ENCODE measurements around the gene LRRC63. TPM values are rescaled to one million over a fixed set of nuclear protein-coding genes. Genes with fewer than 3 reads are reported as not detected.
"Not testable (repeated sequence)": the region's sequence is repeated elsewhere in the genome, so short reads cannot be mapped to it uniquely, and the experiment has no call there.

LRRC63 gene, protein sequence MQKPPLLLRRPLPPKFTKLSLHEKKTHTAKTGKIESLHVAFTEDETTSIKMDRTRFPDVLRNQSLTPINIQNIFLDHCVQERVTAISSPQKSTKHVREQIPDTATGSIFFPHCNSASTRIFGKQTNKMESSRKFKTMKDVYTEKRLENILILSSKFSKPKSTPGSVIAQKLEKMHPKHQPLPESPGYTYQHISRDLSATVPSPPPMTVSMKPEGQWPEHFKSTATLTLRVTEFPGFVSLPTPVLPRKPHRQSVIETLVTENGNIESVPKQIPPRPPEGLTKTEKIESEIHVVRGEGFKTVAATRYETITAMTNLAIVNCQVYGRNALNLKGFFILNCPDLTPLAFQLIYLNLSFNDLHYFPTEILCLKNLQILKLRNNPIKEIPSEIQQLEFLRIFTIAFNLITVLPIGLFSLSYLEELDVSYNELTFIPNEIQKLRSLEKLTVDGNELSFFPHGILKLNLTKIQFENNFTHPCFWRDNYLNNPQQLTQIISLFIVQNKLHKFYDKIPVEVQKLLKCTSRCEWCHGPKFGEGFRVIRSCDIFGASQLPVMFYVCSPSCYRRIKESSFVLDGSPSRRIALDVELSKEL
- 2.0 TPM for total RNA-seq

DNA sequence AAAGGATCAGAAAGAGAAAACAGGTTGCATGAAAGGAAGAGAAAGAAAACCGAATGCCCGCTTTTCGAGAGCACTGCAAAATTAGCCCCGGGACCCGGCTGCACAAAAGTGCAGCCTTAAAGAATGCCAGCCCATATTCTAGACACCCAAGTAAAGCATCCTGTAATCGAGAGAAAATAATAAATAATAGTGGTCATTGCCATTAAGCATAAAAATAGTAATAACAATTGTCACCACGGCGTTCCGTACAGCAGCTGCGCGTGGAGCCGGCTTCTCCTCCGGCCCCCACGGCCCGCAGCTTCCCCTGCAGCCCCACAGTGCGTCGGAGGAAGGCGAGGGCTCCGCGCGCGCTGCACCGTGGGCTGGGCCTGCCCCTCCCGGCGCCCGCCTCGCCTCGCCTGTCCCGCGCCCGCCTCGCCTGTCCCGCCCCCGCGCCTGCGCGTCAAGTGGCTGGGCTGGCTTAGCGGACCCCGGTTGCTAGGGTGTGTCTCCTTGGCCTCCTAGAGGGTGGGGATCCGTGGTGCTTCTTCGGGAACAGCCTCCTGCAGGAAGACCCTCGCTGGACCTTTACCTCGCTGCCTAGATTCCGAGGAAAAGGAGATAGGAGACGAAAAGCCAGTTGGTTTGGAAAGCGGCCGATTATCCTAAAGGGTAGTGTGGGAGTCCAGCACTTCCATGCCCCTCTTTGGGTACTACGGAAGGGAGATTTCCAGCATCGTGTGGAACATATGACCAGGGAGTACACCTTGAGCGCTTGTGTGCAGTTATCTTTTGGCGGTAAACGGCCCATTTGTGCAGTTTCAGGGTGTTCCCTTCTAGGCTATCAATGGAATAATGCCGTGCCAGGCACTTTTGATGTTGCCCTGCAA lies at the start of gene LRRC63:
TSS of gene LRRC63 (plus strand) at position 446 of the 869 bp plus-strand sequence. CDS start 1,107 bp downstream, outside the sequence.
- DNase-seq (ENCODE audit: low spot score in 2 of 2) (peak; percentile 70), FAIRE-seq (no peak)

DNA sequence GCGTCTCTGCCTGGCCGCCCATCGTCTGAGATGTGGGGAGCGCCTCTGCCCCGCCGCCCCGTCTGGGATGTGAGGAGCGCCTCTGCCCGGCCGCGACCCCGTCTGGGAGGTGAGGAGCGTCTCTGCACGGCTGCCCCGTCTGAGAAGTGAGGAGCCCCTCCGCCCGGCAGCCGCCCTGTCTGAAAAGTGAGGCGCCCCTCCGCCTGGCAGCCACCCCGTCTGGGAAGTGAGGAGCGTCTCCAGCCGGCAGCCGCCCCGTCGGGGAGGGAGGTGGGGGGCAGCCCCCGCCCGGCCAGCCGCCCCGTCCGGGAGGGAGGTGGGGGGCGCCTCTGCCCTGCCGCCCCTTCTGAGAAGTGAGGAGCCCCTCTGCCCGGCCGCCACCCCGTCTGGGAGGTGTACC lies 49.0 kb upstream of the LRRC63 start:
- DNase-seq (ENCODE audit: low spot score in 2 of 2); FAIRE-seq: not testable (repeated sequence)

DNA sequence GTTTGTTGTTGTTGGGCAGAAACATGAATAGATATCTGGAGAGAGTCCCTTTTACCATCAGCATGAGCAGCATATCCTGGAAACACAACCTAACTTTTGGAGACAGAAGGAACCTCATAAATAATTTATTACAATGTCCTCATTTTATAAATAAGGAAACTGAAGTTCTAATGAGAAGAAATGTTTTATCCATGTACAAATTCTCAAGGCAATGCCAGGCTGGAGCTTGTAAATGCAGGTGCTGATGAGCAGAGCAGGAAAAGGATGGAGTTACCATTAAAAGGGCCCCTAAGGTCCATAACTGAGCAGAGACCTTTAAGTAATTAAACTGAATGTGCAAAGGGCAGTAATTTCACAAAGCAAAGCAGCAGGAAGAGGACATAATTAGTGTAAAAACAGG lies 47.1 kb upstream of the LRRC63 start:
- DNase-seq (ENCODE audit: low spot score in 2 of 2) (no peak), FAIRE-seq (no peak)

DNA sequence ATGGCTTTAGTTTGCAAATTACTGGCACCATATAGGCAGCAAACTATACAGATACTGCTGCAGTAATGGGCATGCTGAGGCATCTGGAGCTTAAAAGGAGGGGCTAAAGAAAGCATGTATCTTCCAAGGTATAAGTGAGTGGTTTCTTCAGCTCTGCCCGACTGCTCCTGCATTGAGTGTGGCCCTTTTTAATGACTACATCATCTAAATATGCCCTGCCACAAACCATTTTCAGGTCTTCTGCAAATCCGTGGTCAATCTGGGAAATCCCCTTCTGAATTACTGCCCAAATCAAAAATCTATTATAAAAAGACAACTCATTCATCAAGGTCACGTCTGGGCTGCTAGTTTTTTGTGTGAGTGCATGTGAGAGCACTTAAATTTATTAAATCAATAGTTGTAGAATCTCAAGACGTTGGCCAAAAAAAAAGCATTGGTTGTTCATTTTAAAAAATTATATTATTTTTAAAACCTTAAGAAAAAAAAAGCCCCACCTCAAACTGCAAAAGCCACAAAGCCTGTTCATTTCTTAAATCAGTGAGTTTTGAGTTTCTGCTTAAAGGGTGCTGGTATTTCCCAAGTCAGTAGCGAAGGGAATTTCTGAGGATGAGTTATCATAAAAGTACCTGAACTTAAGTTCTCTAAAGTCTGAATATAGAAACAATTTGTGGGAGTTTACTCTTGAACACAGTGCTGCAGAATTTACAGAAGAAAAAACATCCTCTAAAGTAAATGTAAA lies 46.1 kb upstream of the LRRC63 start:
- FAIRE-seq = no peak
- no peak for DNase-seq (ENCODE audit: low spot score in 2 of 2)

DNA sequence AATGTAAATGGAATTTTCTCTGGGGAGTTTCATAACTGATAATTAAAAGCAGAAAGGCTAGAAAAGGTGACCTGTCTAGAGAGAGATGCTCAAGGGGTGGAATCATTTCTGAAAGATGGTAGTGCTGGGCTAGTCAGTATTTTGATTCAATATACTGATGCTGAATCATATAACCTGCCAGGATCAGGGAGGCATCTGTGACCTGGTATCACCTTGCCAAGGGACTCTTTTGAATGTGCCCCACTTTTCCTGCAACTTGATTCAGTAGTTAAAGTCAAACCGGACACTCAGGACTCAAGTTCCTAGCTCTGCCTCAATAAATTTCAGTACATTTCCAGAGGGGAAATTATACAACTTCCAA lies 45.5 kb upstream of the LRRC63 start:
- no peak for DNase-seq (ENCODE audit: low spot score in 2 of 2)
- no peak for FAIRE-seq

DNA sequence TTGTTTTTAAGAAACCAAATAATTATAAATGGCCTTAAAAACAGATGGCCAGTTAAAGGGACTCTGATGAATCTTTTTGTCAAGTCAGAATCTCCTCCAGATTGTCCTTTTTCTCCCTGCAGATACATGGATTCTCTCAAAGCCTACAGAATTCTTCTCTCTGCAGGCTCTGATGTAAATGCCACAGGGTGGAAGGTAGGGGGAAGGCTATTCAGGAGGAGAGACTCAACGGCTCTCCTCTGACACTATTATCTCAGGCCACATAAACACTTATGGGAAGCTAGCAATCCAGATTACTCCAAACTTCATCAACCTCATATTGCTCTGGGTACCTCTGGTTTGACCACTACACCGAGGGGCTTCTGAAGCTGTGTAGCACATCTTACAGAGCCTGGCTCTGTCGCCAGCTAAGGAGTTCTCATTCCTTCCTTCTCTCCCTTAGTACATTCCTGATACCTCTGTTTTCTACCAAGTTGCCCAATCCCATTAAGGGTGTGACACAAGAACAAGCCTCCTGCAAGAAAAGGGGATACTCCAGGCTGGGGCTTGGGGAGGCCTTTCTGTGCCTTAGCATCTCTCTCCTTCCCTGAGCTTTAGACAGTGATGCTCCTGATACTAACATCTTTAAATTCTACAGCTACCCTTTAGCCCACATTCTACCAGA lies 44.6 kb upstream of the LRRC63 start:
- DNase-seq (ENCODE audit: low spot score in 2 of 2) (no peak), FAIRE-seq (no peak)

DNA sequence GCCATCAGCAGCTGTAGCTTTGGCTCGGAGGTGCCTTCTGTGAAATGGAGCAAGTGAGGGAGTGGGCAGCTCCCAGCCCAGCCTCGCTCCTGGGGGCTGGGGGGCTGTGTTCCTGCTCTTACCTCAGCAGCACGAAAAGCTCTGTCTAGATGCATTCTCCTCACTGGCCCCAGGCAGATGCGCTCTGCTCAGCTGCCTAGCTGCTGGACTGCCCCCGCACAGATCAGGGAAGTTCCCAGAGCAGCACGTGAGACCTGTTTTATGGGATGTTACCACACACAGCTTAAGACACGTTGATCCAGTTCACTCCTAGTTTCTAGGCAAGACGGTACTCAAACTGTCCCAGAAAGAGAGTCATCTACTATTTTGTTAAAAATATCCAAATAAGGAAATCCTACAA lies 43.4 kb upstream of the LRRC63 start:
- no peak for FAIRE-seq
- DNase-seq (ENCODE audit: low spot score in 2 of 2) = no peak

DNA sequence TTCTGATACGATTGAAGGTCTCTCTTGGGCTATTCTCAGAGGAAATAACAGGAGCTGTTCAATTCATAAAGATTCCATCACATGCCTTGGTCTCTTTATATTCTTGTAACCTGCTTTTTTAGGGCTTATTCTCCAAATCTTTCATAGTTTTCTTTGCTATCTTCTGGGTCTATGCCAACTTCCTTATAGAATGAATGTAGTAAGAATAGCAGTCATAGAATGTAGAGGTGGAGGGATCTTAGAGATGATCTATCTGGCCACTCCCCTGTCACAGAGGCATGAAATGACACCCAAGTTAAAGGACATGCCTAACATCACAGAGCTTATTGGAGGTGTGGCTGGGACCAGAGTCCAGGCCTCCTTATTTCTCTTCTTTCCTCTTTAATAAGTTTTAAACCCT lies 42.9 kb upstream of the LRRC63 start:
- no peak for FAIRE-seq
- no peak for DNase-seq (ENCODE audit: low spot score in 2 of 2)

DNA sequence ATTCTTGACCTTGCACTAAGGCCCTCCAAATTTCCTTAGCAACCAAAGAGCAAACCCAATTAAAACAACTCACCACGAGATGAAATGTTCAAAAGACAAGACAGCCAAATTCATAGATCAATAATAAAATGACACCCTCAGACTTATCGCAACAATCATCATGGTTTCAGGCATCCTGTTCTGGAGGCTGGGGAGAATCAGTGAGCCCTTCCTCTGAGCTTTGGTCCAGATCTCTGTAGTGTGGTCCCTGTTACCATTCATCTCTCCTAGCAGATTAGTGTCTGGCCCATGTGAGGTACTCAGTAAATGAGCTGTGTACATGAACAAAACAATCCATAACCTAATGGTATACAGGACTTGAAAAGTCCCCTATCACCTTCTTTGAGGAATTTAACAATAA lies 42.0 kb upstream of the LRRC63 start:
- DNase-seq (ENCODE audit: low spot score in 2 of 2) (no peak), FAIRE-seq (no peak)

DNA sequence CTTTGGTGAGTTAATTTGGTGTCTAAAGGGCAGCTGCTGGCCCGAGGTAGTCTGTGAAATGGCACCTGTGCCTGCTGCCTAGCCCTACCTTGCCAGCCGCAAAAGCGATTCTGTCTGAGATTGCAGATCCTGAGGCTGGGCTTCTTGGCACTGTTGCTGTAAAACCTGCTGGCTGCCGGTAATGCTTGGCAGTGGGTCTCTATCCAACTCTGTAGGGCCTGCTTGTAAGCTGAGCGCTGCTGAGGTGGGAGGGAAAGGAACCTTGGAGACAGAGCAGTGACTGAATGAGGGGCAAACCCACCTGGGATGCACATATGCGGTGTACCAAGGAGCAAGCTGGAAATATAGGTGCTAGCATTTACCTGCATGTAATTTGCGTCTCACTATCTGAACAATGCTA lies 41.5 kb upstream of the LRRC63 start:
- FAIRE-seq = no peak
- no peak for DNase-seq (ENCODE audit: low spot score in 2 of 2)

DNA sequence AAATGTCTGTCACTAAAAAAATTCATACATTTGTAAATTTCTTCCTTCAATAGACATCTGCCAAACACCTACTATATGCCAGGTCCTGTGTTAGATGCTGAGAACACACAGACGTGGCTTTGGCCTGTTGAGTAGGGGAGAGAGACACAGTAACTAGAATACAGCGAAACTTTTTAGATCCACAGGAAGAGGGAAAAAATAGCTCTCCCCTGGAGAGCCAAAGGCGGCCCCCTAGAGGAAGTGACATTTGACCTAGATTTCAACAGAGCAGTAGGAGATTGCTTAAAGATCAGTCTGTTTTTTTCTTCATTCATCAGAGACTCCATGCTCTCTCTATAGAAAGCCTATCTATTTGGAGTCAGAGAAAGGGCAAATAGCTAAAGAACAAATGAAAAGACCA lies 41.0 kb upstream of the LRRC63 start:
- DNase-seq (ENCODE audit: low spot score in 2 of 2) = no peak
- no peak for FAIRE-seq

DNA sequence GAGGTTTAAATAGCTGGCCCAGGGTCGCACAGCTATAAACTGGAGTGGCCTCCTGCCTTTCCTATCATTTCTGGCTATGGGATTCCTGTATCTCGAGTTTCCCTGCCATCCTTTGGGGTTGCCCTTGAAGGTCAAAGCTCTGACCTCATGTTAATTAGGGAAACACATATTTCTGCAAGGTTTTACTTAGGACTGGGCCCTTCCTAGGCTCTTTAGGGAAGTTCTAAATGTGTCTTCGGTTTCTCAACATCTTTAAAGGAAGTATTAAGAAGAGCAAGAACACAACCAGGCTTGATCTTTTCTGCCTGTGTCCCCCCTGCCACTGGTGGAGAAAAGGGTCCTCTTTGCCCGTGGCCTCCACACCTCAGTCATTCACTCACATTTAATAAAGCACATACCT lies 40.5 kb upstream of the LRRC63 start:
- FAIRE-seq (no peak), DNase-seq (ENCODE audit: low spot score in 2 of 2) (no peak)

DNA sequence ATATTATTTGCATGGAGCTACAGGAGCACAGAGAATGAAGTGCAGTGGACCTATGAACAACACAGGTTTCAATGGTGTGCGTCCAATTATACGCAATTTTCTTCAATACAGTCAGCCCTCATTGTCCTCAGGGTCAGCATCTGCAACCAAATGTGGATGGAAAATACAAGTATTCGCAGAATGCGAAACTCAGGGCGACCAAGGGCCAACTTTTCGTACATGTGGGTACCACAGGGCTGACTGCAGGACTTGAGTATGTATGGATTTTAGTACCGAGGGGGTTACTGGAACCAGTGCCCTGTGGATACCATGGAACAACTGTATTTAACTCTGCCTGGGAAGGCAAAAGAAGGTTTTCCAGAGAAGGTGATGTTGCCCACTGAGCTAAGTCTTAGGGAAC lies 40.0 kb upstream of the LRRC63 start:
- FAIRE-seq (no peak), DNase-seq (ENCODE audit: low spot score in 2 of 2) (no peak)

DNA sequence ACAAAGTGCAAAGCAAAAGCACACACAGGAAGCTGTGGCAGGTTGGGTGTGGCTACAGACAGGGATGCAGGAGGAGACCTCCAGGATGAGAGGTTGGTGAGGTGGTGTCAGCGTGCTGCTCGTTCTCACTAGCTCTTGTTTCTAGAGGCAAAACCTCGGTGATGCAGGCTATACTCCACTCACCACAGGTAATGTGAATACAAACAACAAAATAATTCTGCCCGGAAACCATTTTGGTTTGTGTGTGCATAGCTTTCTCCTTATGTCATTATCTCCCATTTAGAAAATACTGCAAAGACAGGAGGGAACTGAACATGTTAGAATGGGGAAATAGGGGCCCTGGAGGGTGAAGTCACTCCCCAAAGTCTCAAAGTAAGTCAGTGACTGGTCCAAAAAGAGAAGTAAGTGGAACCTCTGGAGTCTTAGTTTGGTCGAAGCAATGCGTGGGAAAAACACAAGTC lies 39.2 kb upstream of the LRRC63 start:
- DNase-seq (ENCODE audit: low spot score in 2 of 2) = no peak
- FAIRE-seq = no peak

DNA sequence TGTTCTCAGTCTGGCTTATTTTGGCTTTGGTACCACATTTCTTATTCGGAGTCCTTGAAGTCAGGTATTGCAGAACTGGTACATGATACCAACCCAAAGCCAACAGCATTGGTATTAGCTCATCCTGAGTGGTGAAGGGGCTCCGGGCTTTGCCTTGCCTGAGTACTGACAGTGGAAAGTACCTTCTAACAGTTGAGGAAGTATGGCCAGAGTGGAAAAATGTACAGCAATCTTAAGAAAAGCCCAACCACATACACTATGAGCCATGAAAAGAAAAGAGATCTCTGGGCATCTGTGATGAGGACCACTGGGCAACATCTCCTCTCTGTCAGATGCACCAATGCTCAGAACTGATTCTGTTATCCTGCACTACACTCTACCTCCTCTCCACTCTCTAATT lies 38.1 kb upstream of the LRRC63 start:
- FAIRE-seq (no peak), DNase-seq (ENCODE audit: low spot score in 2 of 2) (no peak)

DNA sequence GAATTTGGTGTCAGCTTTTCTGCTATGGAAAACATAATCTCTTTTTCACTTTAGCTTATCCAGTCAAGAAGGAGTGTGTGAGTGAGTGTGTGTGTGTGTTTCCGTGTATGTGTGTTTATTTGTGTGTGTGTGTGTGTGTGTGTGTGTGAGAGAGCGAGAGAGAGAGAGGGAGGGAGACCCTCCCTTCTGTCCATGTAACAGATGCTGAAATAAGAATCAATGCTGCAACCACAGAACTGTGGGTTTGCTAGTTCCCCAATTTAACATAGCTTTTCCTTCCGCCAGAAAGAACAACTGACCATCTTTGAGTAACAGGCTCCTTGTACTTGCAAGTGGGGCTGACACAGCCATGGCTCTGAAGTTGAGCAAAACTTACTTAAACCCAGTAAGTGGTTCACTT lies 35.0 kb upstream of the LRRC63 start:
- DNase-seq (ENCODE audit: low spot score in 2 of 2) = no peak
- no peak for FAIRE-seq

DNA sequence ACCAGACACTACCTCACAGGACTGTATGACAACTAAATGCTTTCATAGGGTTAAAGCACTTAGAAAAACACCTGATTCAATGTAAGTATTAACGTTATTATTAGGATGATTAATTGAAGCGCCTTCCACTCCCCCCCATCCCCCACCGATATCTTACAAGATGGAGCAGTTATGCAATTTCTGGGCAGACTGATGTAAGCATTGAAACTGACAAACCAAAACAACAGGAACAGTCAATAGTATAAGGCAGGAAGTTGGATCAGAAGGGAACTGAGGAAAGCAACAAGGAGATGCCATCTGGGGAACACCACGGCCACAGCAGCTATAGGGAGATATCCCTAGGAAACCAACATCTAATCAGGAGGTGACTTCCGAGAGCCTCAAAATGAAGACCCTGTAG lies 33.6 kb upstream of the LRRC63 start:
- FAIRE-seq = no peak
- no peak for DNase-seq (ENCODE audit: low spot score in 2 of 2)

DNA sequence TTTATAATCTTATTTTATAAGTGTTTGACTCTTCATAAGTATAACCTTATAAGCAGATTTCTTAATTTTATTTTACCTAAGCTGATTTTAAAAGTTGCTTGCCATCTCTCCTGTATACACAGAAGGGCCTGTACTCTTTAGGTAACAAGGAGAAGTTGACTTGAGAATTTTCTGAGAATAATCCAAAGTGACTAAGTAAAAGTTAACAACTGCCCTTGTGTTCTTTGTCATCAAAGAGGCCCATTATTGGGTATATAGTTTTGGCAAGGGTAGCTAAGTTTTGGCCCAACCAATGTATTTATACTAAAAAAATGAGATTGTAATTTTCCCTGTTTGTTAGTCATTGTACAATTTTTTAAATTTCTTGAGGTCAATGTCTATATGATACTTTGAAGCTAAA lies 32.9 kb upstream of the LRRC63 start:
- FAIRE-seq (no peak), DNase-seq (ENCODE audit: low spot score in 2 of 2) (no peak)

DNA sequence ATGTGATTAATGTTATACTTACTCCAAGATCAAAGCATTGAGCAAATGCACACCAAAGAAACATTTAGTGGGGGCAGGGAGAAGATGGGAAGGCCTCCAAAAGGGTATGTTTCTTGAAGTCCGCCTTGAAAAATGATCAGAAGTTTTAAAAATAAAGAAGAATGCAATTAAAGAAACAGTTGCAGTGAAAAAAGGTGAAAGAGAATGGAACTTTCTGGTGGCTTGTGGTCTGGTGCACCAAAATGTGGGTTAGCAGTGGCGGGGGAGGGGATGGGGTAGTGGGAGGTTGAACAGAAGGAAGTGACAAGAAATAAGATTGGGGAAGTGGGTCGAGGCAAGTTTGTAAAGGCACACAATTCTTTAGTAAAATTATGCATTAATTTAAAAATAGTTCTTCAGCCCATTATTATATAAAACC lies 32.2 kb upstream of the LRRC63 start:
- no peak for FAIRE-seq

More for the DNA sequence above, 32.2 kb upstream of the LRRC63 start:
- DNase-seq (ENCODE audit: low spot score in 2 of 2) = no peak
